CD4-positive, alpha-beta T cell treated with Interferon gamma for 1 hour (primary cell): ENCODE measurements around the gene CX3CR1.
"Not testable (repeated sequence)": the region's sequence is repeated elsewhere in the genome, so short reads cannot be mapped to it uniquely, and the experiment has no call there.

Source experiments
- DNase-seq: peaks from one replicate; pipeline ENCODE4 v3.0.0-alpha.2; 2020

Gene CX3CR1

GRCh38 chr3:39279745-39280517 lies at the start of gene CX3CR1:
CX3CR1 (minus strand) TSS chr3:39280036; CDS start chr3:39266509, 13,527 bp downstream.
- no peak for DNase-seq

GRCh38 chr3:39329493-39329892 lies 49.7 kb upstream of the CX3CR1 start, which contains the start of gene CCR8:
CCR8 (plus strand) TSS chr3:39329709; CDS start chr3:39332332, 2,623 bp downstream.
- DNase-seq: no peak

GRCh38 chr3:39327746-39328349 lies 48.0 kb upstream of the CX3CR1 start:
- DNase-seq: peak; percentile 3

- no peak for DNase-seq
These were observed 47.4 kb upstream of the CX3CR1 start for GRCh38 chr3:39327053-39327745.

GRCh38 chr3:39325236-39325635 lies 45.4 kb upstream of the CX3CR1 start:
- no peak for DNase-seq

GRCh38 chr3:39323494-39323893 lies 43.7 kb upstream of the CX3CR1 start:
- DNase-seq: no peak

- no peak for DNase-seq
These were observed 43.1 kb upstream of the CX3CR1 start for GRCh38 chr3:39322936-39323335.

- DNase-seq: not testable (repeated sequence)
These were observed 42.4 kb upstream of the CX3CR1 start for GRCh38 chr3:39322209-39322715.

- not testable (repeated sequence) for DNase-seq
These were observed 41.7 kb upstream of the CX3CR1 start for GRCh38 chr3:39321574-39321983.

GRCh38 chr3:39319249-39319648 lies 39.4 kb upstream of the CX3CR1 start:
- no peak for DNase-seq

- no peak for DNase-seq
These were observed 38.5 kb upstream of the CX3CR1 start for GRCh38 chr3:39318301-39318700.

- no peak for DNase-seq
These were observed 37.8 kb upstream of the CX3CR1 start for GRCh38 chr3:39317571-39318169.

GRCh38 chr3:39315420-39315819 lies 35.6 kb upstream of the CX3CR1 start:
- DNase-seq: no peak

GRCh38 chr3:39313289-39313688 lies 33.5 kb upstream of the CX3CR1 start:
- DNase-seq: no peak

GRCh38 chr3:39302178-39302577 lies 22.3 kb upstream of the CX3CR1 start:
- no peak for DNase-seq

GRCh38 chr3:39299279-39299678 lies 19.4 kb upstream of the CX3CR1 start:
- no peak for DNase-seq

- no peak for DNase-seq
These were observed 16.6 kb upstream of the CX3CR1 start for GRCh38 chr3:39296197-39297077.

- no peak for DNase-seq
These were observed 15.4 kb upstream of the CX3CR1 start for GRCh38 chr3:39295184-39295775.

GRCh38 chr3:39294446-39295183 lies 14.8 kb upstream of the CX3CR1 start:
- DNase-seq: no peak

GRCh38 chr3:39292961-39293360 lies 13.1 kb upstream of the CX3CR1 start:
- DNase-seq: no peak

GRCh38 chr3:39291903-39292329 lies 12.1 kb upstream of the CX3CR1 start:
- peak; percentile 60 for DNase-seq
